NB4 (cell line): ENCODE results near the gene FSIP2.
"Not testable (repeated sequence)": the region's sequence is repeated elsewhere in the genome, so short reads cannot be mapped to it uniquely, and the experiment has no call there.

ENCODE experiments used
- CTCF ChIP-seq: IDR thresholded peaks from one replicate; pipeline ENCODE4 v1.5.1; 2012; ENCODE audit warnings: low read depth, low read length
- POLR2A ChIP-seq: IDR thresholded peaks from 2 replicates; pipeline ENCODE4 v1.6.1; 2011; ENCODE audit warnings: mild to moderate bottlenecking; ENCODE audit not compliant: insufficient read length; ENCODE audit errors: extremely low read depth

DNA sequence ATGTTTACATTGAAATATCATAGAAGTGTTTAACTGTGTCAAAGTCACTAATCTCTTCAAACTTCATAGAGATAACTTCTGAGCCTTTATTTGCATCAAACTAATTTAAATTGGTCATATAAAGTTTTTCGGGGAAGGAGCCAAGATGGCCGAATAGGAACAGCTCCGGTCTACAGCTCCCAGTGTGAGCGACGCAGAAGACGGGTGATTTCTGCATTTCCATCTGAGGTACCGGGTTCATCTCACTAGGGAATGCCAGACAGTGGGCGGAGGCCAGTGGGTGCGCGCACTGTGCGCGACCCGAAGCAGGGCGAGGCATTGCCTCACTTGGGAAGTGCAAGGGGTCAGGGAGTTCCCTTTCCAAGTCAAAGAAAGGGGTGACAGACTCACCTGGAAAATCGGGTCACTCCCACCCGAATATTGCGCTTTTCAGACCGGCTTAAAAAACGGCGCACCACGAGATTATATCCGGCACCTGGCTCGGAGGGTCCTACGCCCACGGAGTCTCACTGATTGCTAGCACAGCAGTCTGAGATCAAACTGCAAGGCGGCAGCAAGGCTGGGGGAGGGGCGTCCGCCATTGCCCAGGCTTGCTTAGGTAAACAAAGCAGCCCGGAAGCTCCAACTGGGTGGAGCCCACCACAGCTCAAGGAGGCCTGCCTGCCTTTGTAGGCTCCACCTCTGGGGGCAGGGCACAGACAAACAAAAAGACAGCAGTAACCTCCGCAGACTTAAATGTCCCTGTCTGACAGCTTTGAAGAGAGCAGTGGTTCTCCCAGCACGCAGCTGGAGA is 126.1 kb downstream of the FSIP2 start:
- not testable (repeated sequence) for TF ChIP-seq CTCF, POLR2A
